ENCODE measurements around the gene BRINP2.

DNA sequence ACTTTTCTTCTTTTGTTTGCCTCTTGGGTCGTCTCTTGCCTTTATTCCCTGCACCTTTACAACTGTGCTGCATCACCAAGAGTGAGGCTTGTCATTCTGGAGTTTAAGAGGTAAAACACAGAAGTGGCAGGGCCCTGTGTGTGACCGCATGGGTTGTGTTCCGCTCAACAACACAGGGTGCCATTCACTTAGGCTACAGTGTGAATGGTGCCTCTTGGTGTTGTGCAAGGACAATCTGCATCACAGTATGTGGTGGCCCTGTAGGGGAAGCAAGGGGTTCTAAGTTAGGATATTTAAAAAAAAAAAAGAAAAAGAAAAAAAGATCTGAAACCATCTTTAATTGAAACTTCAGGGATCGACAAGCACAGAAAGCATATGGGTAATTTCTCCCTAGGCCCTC is 38.2 kb downstream of the BRINP2 start:
- TF ChIP-seq, protein P1, sequence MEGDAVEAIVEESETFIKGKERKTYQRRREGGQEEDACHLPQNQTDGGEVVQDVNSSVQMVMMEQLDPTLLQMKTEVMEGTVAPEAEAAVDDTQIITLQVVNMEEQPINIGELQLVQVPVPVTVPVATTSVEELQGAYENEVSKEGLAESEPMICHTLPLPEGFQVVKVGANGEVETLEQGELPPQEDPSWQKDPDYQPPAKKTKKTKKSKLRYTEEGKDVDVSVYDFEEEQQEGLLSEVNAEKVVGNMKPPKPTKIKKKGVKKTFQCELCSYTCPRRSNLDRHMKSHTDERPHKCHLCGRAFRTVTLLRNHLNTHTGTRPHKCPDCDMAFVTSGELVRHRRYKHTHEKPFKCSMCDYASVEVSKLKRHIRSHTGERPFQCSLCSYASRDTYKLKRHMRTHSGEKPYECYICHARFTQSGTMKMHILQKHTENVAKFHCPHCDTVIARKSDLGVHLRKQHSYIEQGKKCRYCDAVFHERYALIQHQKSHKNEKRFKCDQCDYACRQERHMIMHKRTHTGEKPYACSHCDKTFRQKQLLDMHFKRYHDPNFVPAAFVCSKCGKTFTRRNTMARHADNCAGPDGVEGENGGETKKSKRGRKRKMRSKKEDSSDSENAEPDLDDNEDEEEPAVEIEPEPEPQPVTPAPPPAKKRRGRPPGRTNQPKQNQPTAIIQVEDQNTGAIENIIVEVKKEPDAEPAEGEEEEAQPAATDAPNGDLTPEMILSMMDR (IDR thresholded peaks at IDR 0.05) = no peak
- no peak for TF ChIP-seq POLR2A (IDR thresholded peaks at IDR 0.05)

All from heart left ventricle (tissue), 13 donors.